Islet precursor cell (in vitro differentiated cells): ENCODE results near the gene NDUFB6.
"Not testable (repeated sequence)": the region's sequence is repeated elsewhere in the genome, so short reads cannot be mapped to it uniquely, and the experiment has no call there.

Experiments
- DNase-seq: peaks from one replicate; pipeline ENCODE4 v3.0.0-alpha.2; 2018

The NDUFB6 gene

DNA sequence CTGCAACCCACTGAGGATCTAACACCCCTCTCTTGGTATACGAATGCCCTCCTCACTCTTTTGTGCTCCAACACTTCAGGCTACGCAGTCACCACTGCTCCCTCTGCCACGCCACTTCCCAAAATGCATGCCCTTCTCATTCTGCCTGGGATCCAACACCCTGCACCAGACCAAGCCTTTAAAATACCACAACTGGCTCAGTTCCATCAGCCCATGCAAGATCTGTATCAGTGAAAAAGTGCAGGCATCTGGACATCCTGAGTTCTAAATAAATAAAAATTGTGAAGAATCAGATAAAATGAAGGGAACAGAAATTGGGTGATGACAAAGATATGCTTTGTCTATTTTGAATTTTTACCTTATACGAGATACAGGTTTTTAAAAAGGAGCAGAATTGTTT lies 2.7 kb downstream of the NDUFB6 start:
- no peak for DNase-seq

DNA sequence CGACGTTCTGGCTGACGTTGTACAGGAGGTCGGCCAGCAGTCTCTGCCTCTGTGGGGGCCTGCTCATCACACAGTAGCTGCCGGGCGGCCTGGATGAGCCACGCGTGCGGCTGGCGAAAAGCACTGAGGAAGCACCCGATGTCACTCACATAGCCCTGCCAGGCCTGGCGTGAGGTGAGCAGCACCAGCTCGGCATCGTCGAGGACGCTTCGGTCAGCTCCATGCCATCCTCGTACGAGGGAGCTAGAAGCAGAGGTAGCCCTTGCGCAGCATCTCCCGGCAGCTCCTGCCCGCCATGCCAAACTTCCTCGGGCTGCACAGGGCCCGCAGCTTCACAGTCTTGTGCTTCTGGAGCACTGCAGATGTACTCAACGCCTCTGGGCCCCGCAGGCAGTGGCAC lies 6.2 kb downstream of the NDUFB6 start:
- no peak for DNase-seq

DNA sequence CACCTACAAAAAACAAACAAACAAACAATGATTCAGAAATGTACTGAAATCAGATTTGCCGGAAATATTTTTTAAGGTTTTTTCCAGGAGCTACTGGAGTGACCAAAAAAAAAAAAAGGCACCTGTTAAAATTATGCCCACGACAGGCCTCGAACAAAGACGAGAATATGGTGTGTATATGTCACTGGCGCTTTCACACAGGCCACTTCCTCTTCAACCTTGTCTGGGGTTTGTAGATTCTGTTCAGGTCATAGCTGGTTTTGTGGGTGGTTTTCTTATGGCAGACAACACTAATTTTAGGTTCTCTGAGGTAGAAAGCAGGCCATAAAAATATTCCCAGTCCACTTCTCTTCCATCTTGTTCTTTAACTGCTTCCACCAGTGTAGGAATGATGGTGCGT lies 7.0 kb downstream of the NDUFB6 start:
- no peak for DNase-seq

DNA sequence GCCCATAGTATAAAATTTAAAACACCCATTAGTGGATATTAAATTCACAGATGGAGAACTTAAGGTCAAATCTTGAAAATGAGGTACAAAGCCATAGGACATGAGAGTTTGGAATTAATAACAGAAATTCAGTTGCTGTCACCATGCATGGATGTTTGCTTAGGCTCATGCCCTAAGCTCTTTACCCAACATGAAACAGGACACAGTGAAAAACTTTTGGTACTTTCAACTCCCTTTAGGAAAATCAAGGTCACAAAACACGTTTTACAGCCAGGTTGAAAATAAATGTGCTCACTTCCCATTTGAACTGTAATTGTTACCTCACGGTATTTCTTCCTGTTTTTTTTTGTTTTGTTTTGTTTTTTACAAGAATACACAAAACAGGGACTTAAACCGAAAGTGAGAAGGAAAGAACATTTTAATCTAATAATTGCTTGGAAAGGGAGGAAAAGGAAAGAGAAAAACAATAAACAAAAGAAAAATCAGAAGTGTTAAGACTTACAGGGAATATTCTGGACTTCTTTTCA lies 14.5 kb downstream of the NDUFB6 start:
- no peak for DNase-seq

DNA sequence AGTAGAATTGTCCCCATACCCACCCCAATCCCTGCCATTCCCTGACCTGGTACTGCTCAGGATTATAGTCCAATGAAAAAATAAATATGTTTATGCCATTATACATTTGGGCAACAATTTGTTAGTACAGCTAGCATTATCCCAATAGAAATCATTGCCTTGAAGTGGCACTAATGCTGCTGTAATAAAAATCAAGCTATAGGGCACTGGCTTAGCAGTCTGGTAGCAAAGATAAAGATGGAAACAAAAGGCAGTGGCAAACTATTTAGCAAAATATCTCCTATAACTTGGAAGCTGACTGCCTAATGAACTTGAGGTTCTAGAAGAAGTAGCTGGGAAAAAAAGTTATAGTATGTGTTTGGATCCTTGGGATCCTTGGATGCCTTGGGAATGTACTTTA lies 18.4 kb downstream of the NDUFB6 start:
- DNase-seq = no peak

DNA sequence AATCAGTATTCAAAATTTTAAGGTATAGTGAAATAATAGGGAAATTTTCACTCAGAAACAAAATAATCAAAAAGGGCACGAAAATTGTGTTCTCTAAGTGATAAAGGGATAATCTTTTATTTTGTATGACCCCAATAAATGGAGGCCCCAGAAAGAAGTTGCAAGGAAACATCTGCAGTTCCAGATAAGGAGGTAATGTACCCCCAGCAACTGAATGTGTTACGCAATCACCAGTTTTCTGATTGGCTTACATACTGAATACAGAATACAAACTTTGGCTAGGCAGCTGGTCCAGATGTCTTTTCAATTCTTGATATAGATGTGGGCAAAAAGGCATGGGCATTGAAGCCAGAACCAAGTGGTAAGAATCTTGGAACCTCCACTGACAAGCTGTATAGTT lies 18.9 kb downstream of the NDUFB6 start:
- no peak for DNase-seq

DNA sequence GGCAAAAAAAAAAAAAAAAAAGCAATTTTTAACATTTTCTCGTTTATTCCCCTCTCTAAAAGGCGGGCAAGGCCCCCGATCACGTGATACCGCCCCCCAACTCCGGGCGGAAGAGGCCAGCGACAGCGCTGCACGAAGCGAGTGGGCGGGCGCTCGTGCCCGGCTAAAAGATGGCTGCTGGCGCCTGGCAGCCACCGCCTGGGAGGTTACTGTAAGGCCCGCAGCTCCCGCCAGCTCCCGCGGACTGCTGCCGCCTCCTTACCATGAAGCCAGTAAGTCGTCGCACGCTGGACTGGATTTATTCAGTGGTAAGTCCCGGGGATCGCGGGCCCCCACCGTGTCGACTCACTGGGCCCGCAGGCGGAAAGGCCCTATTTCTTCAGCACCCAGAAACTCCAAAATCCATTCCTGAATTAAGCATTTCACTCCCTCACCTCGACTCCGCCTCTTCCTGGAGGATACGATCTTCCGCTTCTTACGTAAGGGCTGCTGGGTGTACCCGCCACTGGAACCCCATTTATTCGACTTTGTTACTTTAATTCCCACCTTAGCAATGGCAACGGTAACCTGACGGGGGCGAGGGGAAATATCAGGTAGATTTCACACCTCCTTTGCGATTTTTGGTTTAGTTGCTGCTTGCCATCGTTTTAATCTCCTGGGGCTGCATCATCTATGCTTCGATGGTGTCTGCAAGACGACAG lies 20.6 kb downstream of the NDUFB6 start, which contains the start of the genes SMIM27 and TOPORS:
TSS of gene SMIM27 (plus strand) at position 156 of the 701 bp plus-strand sequence. CDS start at position 264, 108 bp downstream.
TSS of gene TOPORS (minus strand) at position 415 of the 701 bp plus-strand sequence. CDS start at position 265, 150 bp downstream.
- peak; percentile 94 for DNase-seq

DNA sequence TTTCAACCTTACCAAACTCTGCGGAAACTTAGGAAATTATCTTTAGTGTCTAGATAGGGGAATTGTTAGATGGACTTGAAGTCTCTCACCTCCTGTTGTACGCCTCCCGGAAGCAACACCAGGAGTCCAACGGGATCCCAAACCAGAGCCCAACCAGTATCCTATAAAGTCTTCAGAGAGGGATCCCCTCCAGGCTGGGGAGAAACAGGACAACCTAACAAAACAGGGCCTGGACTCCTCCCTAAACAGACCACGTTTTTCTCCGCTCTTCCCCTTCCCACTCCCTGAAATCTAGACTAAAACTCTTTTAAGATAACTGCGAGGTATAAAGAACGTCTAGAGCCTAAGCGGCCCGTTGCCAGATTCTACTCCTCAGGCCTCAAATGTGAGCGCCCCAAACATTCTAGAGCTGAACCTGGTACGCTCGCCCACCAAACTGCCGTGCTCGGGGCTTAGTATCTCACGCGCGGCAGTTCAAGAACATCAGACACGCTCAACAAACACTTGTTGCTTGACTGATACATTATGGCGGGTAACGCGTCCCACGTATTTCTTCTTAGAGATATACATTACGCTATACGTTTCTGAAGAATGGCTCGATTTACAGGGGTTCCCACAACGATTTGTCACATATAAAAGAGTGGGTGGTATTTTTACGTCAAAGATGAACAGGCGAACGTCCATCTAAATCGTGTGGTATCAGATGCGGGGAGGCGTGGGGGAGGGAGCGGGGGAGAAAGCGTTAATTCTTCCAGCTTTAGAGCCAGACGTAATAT lies 21.5 kb downstream of the NDUFB6 start:
- DNase-seq = no peak

DNA sequence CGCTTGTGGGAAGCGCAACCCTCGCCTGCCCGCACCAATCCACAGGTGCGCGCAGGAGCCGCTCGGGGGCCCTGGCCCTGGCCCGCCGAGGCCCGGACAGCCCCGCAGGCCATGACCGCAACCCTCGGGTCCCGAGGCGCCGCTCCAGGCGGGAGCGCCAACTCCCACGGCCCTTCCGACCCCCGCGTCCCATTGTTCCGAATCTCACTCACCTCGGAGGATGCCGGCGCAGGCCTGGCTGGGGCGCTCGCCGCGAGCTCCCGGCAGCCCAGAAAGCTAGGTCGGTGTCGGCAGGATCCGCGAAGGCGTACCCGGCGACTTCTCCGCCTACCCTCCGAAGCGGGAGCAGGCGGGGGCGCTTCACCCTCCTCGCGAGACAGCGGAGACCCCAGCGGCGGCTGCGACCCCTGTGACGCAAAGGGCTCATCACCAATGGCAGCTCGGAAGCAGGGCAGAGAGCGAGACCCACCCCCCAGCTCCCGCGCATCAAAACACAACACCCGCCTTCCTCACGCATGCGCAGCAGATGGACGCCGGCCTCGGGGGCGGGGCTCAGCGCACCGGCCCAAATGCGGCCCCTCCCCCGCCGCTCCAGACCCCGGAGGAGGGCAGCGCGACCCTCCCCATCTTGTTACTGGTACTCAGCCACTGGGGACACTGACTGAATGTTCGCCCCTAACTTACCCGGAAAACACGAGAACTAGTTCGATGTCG lies 22.2 kb downstream of the NDUFB6 start:
- peak; percentile 99 for DNase-seq

DNA sequence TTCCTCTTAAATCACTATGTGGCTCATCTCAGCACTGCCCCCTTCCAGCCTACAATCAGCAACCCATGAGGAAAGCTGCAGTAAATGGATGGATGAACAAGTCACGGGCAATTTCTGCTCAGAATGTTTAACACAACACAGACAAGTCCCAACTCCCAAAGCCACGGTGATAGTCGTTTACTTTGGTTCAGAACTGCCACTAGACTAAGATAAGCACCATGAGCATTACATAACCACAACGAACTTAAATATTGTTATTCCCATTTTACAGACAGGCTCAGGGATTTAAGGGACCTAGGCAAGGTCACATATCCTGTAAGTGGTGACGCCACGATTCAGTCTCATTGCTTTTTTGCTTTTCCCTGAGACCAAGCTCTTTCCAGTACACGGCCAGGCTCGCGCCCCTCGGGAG lies 22.8 kb downstream of the NDUFB6 start:
- DNase-seq = no peak

DNA sequence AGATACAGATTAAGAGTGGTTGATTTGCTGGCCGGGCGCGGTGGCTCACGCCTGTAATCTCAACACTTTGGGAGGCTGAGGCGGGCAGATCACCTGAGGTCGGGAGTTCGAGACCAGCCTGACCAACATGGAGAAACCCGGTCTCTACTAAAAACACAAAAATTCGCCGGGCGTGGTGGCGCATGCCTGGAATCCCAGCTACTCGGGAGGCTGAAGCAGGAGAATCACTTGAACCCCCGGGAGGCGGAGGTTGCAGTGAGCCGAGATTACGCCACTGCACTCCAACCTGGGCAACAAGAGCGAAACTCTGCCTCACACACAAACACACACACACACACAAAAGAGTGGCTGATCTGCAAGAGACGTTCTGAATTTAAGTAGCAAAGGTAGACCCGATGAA lies 24.7 kb downstream of the NDUFB6 start:
- DNase-seq = not testable (repeated sequence)

DNA sequence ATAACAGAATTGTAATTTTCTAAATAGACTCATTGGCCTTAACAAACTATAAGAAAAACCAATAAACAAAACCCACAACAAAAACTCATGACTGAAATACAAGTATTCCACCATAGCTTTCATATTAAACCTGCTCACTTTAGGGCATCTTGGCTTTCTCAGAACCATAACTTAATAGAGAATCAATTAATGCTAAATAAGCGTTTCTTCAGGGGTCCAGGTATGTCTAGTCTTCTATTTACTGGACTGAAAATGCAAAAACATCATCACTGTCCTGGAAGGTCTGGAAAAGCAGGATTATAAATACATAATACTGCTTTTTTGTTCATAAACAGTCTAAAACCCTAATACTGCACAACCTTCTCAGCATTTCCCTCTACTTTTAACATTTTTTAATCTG lies 27.1 kb downstream of the NDUFB6 start:
- no peak for DNase-seq

DNA sequence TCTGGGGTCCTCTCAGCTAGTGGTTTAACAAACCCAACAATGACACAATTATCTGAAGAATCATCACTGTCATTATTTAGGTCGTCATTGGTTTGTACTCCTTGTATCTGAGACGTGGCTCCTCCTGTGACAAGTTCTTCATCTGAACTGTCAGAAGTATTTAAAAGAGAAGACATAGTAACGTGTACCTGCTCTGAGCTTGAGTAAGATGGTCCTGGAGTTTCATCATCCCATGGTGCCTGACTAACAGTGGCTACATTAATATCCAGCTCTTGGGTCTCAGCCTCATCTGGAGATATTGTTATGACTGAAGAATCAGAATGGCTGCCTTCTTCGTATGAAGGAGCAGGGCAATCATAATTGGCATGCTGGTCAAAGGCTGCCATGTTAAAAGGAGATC lies 29.9 kb downstream of the NDUFB6 start:
- no peak for DNase-seq

DNA sequence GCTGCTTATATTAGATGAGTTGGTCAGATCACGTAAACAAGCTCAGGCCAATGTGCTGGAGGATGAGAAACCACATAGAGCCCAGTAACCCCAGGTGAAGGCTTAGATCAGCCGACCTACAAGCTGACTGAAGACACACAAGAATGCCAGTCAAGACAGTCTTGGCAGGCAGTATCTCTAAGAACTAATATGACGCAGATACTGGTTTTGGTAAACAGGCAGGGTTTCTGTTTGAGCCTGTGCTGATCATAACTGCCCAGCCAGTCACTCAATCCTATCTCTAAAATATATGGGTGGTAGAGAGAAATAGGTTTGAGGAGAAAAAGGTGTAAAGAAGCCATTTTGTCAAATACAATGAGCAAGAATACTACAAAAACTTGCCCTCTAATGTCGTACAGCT lies 39.1 kb downstream of the NDUFB6 start:
- DNase-seq = no peak

DNA sequence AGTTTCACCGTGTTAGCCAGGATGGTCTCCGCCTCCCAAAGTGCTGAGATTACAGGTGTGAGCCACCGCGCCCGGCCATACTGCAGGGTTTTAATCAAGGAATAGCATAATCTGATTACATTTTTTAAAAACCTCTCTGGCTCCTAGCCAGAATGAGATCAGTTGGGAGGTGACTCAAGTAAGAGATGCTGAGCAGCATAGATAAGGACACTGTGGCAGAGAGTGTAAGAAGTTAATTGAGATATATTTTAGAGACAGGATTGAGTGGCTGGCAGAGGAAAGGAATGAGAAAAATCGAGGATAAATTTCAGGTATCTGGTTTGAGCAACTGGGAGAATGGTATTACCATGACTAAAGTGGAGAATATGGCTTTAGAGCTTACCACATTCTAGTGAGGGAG lies 39.6 kb downstream of the NDUFB6 start:
- DNase-seq = no peak

DNA sequence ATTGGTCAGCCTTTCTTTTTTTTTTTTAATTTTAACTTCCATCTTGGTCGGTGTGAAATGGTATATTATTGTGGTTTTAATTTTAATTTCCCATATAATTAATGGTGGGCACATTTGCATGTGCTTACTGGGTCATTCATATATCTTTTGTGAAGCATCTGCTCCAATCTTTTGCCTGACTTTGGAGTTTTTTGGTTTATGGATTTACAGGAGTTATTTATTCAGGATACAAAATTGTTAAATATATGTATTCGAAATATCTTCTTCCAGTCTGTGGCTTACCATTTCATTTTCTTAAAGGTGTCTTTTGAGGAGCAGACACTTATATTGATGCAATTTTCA lies 46.3 kb downstream of the NDUFB6 start:
- DNase-seq = no peak

DNA sequence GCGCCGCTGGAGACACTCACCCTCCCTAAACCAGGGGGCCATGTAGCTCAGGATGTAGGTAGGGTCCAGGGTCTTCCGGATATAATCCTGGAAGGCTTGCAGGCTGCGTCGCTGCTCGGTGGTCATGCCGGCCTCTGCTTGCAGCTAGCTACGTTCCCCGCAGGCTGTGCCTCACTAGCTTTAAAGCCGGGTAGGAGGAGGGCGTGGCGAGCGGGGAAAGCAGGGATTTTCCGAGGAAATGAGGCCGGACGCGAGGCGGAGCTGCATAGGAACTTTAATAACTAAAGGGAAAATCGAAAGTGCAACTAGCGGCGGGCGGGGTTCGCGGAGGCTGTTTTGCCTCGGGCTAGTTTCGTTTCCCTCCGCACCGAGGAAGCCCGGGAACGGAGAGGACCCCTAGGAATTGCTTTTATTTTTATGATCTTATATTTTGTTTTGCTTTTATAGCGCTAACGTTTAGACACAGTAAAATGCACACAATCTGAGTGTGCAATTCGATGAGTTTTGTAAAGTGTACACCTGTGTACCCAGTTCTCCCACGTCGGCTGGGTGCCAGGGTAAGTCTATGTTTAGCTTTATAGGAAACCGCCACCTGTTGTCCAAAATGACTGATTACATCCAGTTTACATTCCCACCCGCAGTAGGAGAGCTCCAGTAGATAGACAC lies 46.8 kb downstream of the NDUFB6 start, which contains the start of gene RIGI:
TSS of gene RIGI (minus strand) at position 156 of the 666 bp plus-strand sequence. CDS start at position 126, 30 bp downstream.
- peak; percentile 88 for DNase-seq

DNA sequence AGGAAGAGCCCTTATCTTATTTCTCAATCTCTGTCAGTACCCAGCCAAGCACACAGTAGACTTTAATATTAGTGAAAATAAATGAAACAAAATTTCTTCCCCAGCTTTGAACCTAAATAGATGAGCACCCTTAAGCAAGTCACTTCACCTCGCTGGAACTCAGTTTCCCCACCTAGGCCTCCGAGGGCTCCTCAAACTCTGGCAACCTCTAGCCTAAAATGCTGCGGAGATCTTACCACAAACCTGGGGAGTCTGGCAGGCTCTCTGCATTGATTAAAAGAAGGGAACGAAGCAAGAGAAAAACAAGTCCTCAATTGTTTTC lies 47.3 kb downstream of the NDUFB6 start:
- DNase-seq = no peak

DNA sequence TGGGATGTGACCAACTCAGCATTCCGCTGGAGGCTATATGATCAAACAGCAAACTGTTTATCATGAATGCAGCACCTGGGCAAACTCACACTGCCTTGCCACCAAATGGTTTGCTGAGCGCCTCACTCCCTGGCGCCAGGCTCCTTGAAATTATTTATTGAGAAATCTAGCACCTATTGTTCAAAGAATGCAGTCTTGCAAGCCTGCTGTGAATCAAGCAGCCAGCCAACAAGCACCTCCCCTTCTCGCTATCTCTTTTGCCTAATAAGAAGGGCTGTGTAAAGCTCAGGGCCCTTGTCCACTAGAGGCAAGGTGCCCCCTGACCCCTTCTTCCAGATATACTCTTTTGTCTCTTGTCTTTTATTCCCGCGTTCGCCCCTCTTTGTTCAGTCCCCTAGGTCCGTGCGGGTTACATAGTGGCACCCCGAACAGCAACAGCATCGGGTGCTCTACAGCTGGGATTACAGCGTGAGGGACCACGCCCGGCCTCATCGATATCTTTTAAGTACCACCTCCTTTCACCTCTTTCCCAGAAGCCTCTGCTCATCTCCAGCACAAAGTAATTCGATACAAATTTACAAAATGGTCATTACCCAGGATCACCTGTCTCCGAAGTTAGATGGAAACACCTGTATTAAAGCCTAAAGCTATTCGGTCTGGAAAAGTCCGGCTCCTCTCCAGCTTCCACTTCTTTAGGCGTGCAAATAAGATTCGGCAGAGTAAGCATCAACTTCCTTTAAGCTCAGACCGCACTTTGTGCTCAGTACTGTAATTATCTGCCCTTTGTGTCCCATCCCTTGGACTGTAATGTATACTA lies 47.9 kb downstream of the NDUFB6 start:
- DNase-seq = no peak

DNA sequence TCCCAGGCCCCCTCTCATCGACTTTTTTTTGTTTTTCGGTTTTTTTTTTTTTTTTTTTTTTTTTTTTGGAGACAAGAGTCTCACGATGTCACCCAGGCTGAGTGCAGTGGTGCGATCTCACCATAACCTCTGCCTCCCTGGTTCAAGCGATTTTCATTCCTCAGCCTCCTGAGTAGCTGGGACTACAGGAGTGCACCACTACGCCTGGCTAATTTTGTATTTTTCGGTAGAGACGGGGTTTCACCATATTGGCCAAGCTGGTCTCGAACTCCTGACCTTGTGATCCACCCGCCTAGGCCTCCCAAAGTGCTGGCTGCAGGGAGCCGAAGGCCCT lies 48.4 kb downstream of the NDUFB6 start:
- not testable (repeated sequence) for DNase-seq

DNA sequence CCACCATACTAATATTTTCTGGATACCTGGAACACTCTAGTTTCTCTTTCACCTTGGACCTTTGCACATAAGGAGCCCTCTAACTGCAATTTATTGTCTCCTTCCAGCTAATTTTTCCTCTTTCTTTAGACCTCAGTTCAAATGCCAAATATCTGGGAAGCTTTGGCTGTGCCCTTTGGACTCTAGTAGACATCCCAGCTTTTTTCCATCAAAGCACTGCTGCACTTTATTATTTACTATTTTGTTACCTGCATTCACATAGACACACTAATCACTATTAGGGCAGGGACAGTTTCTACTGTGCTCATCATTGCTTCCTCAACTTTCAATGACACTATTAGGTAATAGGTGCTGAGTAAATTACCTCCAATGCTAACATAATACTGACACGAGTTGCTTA lies 49.0 kb downstream of the NDUFB6 start:
- DNase-seq = no peak

DNA sequence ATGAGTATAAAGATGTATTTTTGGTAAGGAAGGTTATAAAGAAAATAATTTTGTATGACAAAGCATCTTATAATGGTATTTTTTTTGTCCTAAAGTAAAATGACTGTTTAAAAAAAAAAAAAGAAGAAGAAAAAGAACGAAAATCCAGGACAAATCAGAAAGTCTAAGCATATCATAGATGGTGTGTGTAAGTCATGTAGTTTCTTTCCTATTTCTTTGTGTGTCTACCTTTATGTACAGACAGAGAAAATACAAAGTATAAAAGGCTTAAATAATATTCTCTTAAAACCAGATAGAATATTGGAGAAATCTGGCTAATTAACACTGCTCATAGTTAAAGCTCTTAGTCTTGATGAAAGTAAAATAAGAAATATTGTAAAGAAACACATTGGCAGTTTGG lies 54.7 kb downstream of the NDUFB6 start:
- no peak for DNase-seq
